ENCODE data around the gene PTPDC1. TPM values are rescaled to one million over a fixed set of nuclear protein-coding genes. Genes with fewer than 3 reads are reported as not detected.
A peak's percentile ranks its signal among the peaks of the same experiment; 100 is the strongest.

PTPDC1 gene
- total RNA-seq, 4 donors from 2014 or later, result 15.4 to 21.6 (median 17.8) TPM

DNA sequence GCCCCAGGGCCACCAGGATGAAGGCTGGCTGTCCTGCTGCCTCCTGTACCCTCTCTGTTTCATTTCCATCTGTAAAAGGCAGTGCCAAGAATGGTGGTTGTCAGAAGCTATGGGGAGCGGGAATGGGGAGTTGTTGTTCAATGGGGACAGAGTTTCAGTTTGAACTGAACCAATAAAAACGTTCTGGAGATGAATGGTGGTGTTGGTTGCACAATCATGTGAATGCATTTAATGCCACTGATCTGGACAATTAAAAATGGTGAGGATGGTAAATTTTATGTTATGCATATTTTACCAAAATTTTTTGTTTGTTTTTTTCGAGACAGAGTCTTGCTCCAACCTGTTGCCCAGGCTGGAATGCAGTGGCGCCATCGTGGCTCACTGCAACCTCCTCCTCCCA is 58.1 kb downstream of the PTPDC1 start:
- H3K4me1 ChIP-seq, result peaks cover 34 to 73% (median 64%) of the 10 kb centered on the region in 4 donors

DNA sequence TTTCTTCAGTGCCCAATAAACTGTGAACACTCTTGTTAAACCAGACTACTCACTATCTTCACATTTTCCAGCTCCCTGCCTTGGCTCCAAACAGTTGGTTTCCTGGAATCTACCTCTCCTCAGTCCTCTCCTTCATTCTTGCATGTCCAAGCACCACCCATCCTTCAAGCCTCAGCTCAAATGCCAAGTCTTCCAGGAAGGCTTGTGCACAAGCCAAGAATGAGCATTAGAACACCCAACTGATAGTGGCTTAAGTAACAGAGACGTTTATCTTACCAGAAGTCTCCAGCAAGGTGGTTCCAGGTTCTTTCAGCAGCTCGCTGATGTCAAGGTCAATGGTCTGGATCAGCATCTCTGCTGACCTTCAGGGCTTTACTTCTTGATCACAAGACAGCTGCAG is 60.1 kb downstream of the PTPDC1 start:
- no peaks in the 10 kb centered on the region for H3K27me3 ChIP-seq
- H3K36me3 ChIP-seq, result no peaks in the 10 kb centered on the region
- H3K4me3 ChIP-seq, result no peak overlapping the region
- TF ChIP-seq POLR2A (IDR thresholded peaks at IDR 0.05; ENCODE audit: low read depth) (no peak), POLR2AphosphoS5 (IDR thresholded peaks at IDR 0.05) (peak; percentile 26 to 72), EP300 (IDR thresholded peaks at IDR 0.05) (peak; percentile 75)
- TF ChIP-seq, protein P1, sequence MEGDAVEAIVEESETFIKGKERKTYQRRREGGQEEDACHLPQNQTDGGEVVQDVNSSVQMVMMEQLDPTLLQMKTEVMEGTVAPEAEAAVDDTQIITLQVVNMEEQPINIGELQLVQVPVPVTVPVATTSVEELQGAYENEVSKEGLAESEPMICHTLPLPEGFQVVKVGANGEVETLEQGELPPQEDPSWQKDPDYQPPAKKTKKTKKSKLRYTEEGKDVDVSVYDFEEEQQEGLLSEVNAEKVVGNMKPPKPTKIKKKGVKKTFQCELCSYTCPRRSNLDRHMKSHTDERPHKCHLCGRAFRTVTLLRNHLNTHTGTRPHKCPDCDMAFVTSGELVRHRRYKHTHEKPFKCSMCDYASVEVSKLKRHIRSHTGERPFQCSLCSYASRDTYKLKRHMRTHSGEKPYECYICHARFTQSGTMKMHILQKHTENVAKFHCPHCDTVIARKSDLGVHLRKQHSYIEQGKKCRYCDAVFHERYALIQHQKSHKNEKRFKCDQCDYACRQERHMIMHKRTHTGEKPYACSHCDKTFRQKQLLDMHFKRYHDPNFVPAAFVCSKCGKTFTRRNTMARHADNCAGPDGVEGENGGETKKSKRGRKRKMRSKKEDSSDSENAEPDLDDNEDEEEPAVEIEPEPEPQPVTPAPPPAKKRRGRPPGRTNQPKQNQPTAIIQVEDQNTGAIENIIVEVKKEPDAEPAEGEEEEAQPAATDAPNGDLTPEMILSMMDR (IDR thresholded peaks at IDR 0.05), result no peak
- intact Hi-C loops (cut with DNase I), result no loop called here
- H3K4me1 ChIP-seq, result peaks cover 23 to 52% (median 44%) of the 10 kb centered on the region in 4 donors
- peak overlapping the region; percentile 36 to 69 (median 47) for H3K27ac ChIP-seq (replicated peaks in 1 of 4)
- WGBS, result 52% methylated on average over 2 of the region's 2 CpGs
- DNase-seq (ENCODE audit: extremely low spot score), result peak; percentile 88
- no peaks in the 10 kb centered on the region for H3K9me3 ChIP-seq

More for the DNA sequence above, 58.1 kb downstream of the PTPDC1 start:
- WGBS, result 96% methylated on average over 5 of the region's 5 CpGs
- DNase-seq (ENCODE audit: extremely low spot score), result no peak
- TF ChIP-seq EP300 (IDR thresholded peaks at IDR 0.05) (no peak), POLR2A (IDR thresholded peaks at IDR 0.05; ENCODE audit: low read depth) (no peak), POLR2AphosphoS5 (IDR thresholded peaks at IDR 0.05) (no peak)
- TF ChIP-seq, protein P1 (IDR thresholded peaks at IDR 0.05), result no peak
- Histone ChIP-seq H3K27me3 (no peaks in the 10 kb centered on the region), H3K4me3 (no peak overlapping the region), H3K36me3 (no peaks in the 10 kb centered on the region), H3K9me3 (no peaks in the 10 kb centered on the region), H3K27ac (replicated peaks in 1 of 4) (peak overlapping the region in 3 of 4 donors; percentile 88 to 90 (median 88))
- intact Hi-C loops (cut with DNase I), result no loop called here

DNA sequence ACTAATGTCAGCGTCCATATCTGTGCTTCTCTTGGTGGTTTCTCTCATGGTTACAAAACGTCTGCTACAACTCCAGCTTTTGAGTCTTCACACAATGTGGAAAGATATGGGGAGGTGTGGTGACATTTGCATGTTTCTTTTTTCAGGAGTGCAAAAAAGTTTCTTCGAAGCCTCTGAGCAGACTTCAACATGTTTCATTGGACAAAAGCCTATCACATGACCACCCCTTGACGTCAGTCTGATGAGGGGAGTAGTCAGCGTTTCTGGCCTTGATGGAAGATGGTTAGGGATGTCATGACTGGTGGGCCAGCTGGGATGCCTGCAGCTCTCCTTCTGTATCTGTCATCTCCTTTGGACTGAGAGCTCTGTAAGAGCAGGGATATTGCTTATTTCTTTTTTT is 61.4 kb downstream of the PTPDC1 start:
- intact Hi-C loops (cut with DNase I), result no loop called here
- TF ChIP-seq EP300 (IDR thresholded peaks at IDR 0.05) (no peak), POLR2AphosphoS5 (IDR thresholded peaks at IDR 0.05) (no peak), POLR2A (IDR thresholded peaks at IDR 0.05; ENCODE audit: low read depth) (no peak)
- TF ChIP-seq, protein P1 (IDR thresholded peaks at IDR 0.05), result no peak
- DNase-seq (ENCODE audit: extremely low spot score), result no peak
- WGBS, result 79% methylated on average over 5 of the region's 5 CpGs
- no peaks in the 10 kb centered on the region for H3K36me3 ChIP-seq
- no peak overlapping the region for H3K4me3 ChIP-seq
- no peaks in the 10 kb centered on the region for H3K27me3 ChIP-seq
- H3K27ac ChIP-seq (replicated peaks in 1 of 4), result no peak overlapping the region
- peaks cover 16 to 43% (median 34%) of the 10 kb centered on the region in 4 donors for H3K4me1 ChIP-seq
- H3K9me3 ChIP-seq, result no peaks in the 10 kb centered on the region

DNA sequence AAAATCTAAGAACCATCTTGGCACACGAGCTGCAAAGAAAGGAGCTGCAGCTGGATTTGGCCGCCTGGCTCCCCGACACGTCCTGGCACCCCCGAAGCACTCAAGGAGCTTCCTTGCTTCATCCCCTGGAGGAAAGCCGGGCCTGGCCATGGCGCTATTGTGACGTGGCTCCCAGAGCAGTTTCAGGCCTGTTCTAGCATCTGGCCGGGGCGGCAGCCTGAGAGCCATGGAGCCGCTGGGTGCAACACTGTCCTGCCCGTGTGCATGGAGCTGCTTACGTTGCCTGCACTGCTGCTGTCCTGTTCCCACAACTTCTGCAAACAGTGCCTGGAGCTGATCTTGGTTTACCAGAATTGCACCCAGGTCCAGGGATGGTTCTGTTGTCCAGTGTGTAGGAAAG is 63.5 kb downstream of the PTPDC1 start:
- 73% methylated on average over 6 of the region's 13 CpGs for WGBS
- peak; percentile 34 for DNase-seq (ENCODE audit: extremely low spot score)
- H3K4me3 ChIP-seq, result no peak overlapping the region
- H3K36me3 ChIP-seq, result no peaks in the 10 kb centered on the region
- H3K27ac ChIP-seq (replicated peaks in 1 of 4), result no peak overlapping the region
- H3K27me3 ChIP-seq, result no peaks in the 10 kb centered on the region
- no peaks in the 10 kb centered on the region for H3K9me3 ChIP-seq
- intact Hi-C loops (cut with DNase I), result no loop called here
- peaks cover 0 to 24% (median 18%) of the 10 kb centered on the region in 4 donors for H3K4me1 ChIP-seq
- TF ChIP-seq EP300 (IDR thresholded peaks at IDR 0.05), result no peak
- no peak for TF ChIP-seq POLR2A (IDR thresholded peaks at IDR 0.05; ENCODE audit: low read depth)
- no peak for TF ChIP-seq POLR2AphosphoS5 (IDR thresholded peaks at IDR 0.05)
- TF ChIP-seq, protein P1 (IDR thresholded peaks at IDR 0.05), result no peak

DNA sequence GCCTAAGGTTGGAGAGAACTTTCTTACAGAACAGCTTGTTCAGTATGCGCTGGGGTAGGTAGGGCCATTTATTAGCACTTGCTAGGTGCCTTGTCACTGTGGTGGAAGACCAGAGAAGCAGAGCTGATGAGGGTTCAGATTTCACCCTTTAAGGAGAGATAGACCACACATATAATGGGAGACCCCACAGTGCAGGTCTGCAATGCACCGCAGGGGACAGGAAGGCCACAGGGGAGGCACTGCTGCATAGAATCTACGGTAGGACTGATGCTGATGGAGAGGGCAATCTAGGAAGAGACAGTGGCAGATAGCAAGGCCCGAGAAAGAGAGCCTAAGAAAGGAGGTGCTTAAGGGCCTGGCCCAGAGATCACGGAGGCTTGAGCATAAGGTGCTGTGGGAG is 64.2 kb downstream of the PTPDC1 start:
- DNase-seq (ENCODE audit: extremely low spot score), result peak; percentile 88
- no peak for TF ChIP-seq POLR2AphosphoS5 (IDR thresholded peaks at IDR 0.05)
- TF ChIP-seq POLR2A (IDR thresholded peaks at IDR 0.05; ENCODE audit: low read depth), result no peak
- TF ChIP-seq EP300 (IDR thresholded peaks at IDR 0.05), result no peak
- TF ChIP-seq, protein P1 (IDR thresholded peaks at IDR 0.05), result no peak
- WGBS, result 69% methylated on average over 5 of the region's 5 CpGs
- no peaks in the 10 kb centered on the region for H3K9me3 ChIP-seq
- peaks cover 0 to 24% (median 18%) of the 10 kb centered on the region in 4 donors for H3K4me1 ChIP-seq
- no peak overlapping the region for H3K4me3 ChIP-seq
- no peaks in the 10 kb centered on the region for H3K27me3 ChIP-seq
- no peaks in the 10 kb centered on the region for H3K36me3 ChIP-seq
- H3K27ac ChIP-seq (replicated peaks in 1 of 4), result no peak overlapping the region
- intact Hi-C loops (cut with DNase I), result no loop called here
